GM19324 (cell line): Measurements from ENCODE around the gene HECW1.

ENCODE experiments used
- ATAC-seq: cut with Tn5 transposase; IDR thresholded peaks from one replicate; pipeline ENCODE4 v1.9.1; 2021; ENCODE audit warnings: mild to moderate bottlenecking, moderate library complexity; ENCODE audit not compliant: unreplicated experiment, low FRiP score

HECW1 gene

DNA sequence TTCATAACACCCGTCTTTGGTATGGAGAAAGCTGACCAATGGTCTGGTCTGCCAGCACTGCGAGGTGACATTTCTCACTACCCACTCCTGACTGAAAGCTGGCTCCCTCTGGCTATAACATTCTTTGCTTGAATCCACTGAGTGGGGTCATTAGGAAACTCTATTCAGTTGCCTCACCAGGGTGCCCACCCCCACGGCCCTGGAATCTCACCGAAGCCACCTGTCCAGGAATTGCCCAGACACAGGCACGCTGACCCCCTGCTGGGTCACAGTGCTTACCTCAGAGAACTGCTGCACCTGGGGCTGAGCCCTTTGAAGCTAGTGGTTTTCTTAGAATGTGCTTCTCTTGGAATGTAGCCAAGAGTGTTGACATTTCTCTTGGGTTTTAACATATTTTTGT, 28.6 kb downstream of the HECW1 start:
- ATAC-seq, result no peak

DNA sequence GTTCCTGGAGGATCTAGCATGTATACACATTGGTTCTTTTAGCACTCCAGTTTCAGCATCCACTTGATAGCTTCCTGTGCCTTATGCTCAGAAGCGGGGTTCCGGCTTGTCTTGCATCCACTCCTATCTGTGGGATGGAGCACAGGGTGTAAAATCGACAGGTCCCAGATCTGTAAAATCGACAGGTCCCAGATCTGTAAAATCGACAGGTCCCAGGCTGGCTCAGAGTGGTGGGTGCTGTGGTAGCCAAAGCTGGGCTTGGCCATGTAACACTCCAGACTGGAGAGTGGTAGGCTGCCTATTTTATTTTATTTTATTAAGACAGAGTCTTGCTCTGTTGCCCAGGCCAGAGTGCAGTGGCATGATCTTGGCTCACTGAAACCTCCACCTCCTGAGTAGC, 30.3 kb downstream of the HECW1 start:
- ATAC-seq, result no peak

DNA sequence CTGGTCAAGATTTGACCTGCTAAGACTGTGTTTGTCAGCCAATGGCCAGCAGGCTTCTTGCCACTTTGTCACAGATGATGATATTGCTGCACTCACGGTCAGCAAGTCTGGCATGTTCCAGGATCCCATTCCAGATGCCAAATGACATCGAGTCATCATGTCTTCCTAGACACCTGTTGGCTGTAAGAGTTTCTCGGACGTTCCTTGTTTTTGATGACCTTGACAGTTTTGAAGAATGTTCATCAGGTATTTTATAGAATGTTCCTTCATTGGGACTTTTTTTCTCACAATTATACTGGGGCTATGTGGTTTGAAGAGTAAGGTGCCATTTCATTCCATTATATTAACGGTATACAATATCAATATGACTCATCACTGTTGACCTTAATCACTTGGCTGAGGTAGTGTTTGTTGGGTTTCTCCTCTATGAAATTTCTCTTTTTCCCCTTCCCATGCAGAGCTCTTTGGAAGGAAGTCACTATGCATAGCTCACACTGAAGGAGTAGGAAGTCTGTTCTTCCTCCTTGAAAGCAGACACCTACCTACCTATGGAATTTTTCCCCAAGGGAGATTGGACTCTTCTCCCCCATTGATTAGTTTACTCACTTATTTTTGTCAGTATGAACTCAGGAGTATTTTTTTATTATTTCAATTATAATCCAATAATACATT, 31.6 kb downstream of the HECW1 start:
- ATAC-seq, result no peak

GRCh38 chr7:43148161-43148731, 35.8 kb downstream of the HECW1 start:
- no peak for ATAC-seq

DNA sequence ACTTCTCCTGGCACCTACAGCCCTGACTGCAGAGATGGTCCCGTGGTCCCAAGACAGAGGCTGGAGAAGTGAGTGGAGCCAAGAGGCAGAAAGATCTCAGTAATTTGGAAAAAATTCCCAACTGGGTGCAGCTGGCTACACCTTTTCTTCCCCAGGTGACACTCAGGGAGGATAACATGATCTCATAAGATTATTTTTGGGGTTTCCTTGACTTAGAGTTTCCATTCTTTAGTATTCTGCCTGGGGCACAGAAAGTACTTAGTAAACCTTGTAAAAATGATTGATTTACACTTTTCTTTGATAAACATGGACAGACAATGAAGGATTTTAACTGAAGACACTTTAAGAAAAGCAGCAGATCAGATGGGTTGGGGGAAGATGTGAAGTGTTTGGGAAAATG, 38.6 kb downstream of the HECW1 start:
- no peak for ATAC-seq

DNA sequence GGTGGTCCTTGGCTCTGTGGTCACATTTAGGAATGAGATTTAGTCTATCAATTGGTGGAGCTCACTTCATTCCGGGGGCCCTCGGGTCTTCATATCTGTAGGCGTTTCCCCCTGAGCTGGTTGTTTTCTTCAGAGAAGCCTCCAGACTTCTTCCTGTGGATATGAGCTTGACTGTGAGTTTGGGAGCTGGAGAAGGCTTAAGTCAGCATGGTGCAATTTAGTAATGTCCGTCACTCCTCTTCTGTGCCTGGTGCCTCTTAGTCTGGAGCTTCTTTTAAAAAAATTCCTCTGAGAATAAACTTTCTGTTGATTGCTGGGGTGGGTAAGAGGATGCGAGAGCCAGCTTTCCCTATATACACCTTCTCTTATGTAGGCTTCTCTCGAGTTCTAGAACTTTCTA, 40.2 kb downstream of the HECW1 start:
- no peak for ATAC-seq

DNA sequence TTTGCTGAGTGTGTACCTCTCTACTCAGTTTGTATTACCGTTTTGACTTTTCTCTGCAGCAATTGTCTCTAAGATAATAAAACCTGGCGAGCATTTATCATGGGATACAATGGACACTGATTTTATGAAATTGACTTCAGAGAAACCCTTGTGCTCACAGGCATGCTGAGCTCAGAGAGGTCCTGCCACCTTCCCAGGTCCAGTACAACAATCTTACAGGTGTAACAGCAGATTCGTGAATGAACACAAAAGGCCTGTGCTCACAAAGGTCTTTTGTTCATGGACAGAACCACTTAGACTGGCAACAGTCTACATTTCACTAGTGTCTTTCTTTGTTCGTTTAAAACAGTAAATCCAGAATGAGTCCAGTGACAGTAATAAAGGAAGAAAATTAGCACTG, 43.2 kb downstream of the HECW1 start:
- no peak for ATAC-seq

- ATAC-seq, result no peak
Measured at GRCh38 chr7:43163885-43164284, 51.4 kb downstream of the HECW1 start.

GRCh38 chr7:43164757-43165156, 52.3 kb downstream of the HECW1 start:
- no peak for ATAC-seq

- no peak for ATAC-seq
Measured at GRCh38 chr7:43166686-43167085, 54.2 kb downstream of the HECW1 start.

DNA sequence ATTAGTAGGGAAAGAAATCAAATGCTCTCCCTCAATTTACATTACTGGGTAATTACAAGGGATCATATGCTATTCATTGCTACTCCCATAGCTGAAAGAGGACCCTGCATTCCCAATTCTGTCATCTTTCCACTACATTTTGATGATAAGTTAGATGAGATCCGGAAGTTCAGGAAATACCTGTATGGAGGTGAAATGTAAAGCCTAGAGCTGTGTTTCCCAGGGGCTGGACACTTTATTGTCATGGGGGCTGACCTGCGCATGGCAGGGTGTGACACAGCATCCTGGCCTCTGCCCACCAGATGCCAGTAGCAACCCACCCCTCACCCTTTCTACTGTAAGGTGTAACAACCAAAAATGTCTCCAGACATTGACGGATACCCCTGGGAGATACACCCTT, 56.6 kb downstream of the HECW1 start:
- ATAC-seq, result no peak

GRCh38 chr7:43170571-43170970, 58.1 kb downstream of the HECW1 start:
- ATAC-seq, result no peak

GRCh38 chr7:43175570-43176200, 63.2 kb downstream of the HECW1 start:
- no peak for ATAC-seq

- ATAC-seq, result no peak
Measured at GRCh38 chr7:43179393-43179792, 66.9 kb downstream of the HECW1 start.

- no peak for ATAC-seq
Measured at GRCh38 chr7:43192806-43193460, 80.5 kb downstream of the HECW1 start.

- ATAC-seq, result no peak
Measured at GRCh38 chr7:43193893-43194292, 81.4 kb downstream of the HECW1 start.

- no peak for ATAC-seq
Measured at GRCh38 chr7:43195256-43195655, 82.8 kb downstream of the HECW1 start.

- ATAC-seq, result no peak
Measured at GRCh38 chr7:43195768-43196167, 83.3 kb downstream of the HECW1 start.

DNA sequence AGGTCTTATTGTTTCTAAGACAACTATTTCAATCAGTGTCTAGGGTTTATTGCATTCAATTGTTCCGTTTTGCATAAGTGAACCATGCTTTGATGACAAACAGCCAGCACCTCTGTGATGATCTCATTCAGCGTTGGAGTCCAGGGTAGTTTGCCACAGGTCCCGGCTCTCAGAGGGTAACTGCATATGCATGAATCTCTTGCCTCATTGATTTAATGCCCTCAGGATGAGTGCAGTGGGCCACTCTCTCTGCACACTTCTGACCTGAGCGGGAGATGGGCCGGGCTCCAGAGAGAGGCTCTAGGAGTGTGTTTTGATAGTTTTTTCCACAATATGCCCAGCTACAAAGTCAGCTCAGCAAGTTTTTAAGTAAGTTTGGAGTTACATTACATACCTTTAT, 83.9 kb downstream of the HECW1 start:
- no peak for ATAC-seq

DNA sequence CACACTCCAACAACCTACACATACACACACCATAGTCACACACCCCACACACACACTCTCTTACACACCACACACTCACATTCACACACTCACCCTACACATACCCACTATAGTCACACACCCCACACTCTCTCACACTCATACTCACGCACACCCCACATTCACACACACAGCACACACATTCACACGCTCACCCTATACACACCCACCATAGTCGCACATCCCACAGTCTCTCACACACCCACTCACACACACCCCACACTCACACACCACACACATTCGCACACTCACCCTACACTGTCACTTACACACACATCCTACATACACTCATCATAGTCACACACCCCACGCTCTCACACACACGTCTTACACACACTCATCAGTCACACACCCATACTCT, 85.6 kb downstream of the HECW1 start:
- no peak for ATAC-seq

- ATAC-seq, result no peak
Measured at GRCh38 chr7:43198599-43199090, 86.2 kb downstream of the HECW1 start.
